GM18951 (cell line): ENCODE measurements around the gene NFIB.

Experiments used
- POLR2A ChIP-seq: IDR thresholded peaks from 4 replicates; pipeline ENCODE4 v1.6.1; 2011; ENCODE audit warnings: mild to moderate bottlenecking; ENCODE audit not compliant: insufficient read length, insufficient read depth; ENCODE audit errors: extremely low read depth
- in situ Hi-C: fragments of 300-500 bp; cut with MboI; formaldehyde crosslinking; loops from one replicate; pipeline ENCODE4 v1.12.0; 2022; ENCODE audit warnings: low sequenced_read_pairs, mixed read lengths, inconsistent platforms; ENCODE audit not compliant: unreplicated experiment

The NFIB gene

DNA sequence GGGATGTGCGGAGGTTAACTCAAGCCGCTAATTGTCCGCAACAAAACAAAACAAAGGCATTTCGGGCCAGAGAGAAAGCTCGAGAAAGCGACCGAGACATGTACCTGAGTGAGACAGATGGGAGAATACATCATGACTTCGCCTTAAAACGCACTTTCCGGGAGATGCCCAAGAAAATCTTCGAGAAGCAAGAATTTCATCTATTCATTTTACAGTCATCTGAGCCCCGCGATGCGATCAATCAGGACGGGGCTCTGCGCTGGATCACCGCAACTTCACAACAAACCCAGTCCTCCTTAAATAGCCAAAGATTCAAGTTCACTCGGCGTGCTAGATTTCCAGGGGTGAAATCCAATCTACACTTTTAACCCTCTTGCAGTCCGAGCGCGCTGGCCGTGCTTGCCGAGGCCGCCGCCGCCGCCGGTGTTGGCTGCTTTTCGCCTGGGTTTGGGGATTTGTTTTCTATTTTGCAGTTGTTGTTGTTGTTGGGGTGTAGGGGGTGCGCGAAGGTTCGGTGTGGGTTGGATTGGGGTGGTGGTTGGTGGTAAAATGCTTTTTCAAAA lies 482 bp downstream of the NFIB start:
- TF ChIP-seq POLR2A, result no peak
- in situ Hi-C loops, result no loop called here

DNA sequence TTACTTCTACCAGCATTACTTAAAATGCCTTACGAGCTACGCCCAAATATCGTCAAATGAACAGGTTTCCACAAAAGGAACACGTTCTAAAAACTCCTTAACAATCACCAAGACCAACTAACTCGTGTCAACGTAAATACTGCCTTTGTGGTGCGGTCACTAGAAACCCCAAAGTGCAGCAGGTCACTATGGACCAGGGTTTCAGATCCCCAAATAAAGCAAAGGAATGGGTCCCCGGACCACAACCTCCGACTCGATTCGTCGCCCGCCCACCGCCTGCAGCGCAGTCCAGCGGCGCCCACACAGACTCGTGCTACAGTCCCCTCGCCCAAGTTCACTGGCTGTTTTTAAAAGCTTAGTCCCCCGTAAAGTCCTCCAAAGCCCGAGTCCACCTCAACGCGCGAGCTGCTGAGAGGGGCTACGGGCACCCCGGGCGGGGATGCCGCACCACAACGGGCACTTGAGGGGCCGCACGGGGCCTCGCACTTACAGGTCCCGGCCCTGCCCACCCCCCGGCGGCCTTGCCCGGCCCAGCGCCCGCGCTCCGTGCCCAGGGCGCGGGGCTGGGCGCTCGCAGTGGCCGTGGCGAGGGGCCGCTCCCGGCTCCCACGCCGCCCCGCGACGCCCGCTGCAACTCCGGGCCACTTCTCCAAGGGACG lies 1.1 kb downstream of the NFIB start:
- TF ChIP-seq POLR2A, result no peak
- in situ Hi-C loops, result no loop called here

GRCh38 chr9:14311956-14312685 lies 1.8 kb downstream of the NFIB start:
- in situ Hi-C loops, result no loop called here
- TF ChIP-seq POLR2A, result no peak

GRCh38 chr9:14311171-14311949 lies 2.6 kb downstream of the NFIB start:
- in situ Hi-C loops, result no loop called here
- TF ChIP-seq POLR2A, result no peak

DNA sequence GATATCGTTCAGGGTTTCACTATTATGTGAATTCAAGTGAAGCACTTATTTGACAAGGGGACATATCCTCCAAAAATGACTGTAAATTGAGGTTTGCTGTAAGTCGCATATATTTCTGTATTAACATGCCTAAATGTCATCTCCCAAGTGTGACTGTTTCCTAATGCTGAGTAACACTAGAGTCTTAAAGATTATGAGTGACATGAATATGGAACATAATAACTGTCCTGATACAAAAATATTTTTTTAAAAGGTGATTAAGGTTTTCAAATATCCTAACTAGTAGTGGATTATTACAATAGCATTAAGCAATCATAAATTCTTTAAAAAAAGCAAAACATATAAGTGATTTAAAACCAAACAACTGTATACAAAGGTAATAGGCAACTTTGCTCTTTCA lies 3.6 kb downstream of the NFIB start:
- TF ChIP-seq POLR2A, result no peak
- in situ Hi-C loops, result no loop called here

- no peak for TF ChIP-seq POLR2A
- in situ Hi-C loops, result no loop called here
Measured at GRCh38 chr9:14309403-14309802, 4.5 kb downstream of the NFIB start.

- no peak for TF ChIP-seq POLR2A
- in situ Hi-C loops, result no loop called here
Measured at GRCh38 chr9:14308853-14309145, 5.1 kb downstream of the NFIB start.

GRCh38 chr9:14307989-14308852 lies 5.7 kb downstream of the NFIB start:
- TF ChIP-seq POLR2A, result no peak
- in situ Hi-C loops, result no loop called here

- no peak for TF ChIP-seq POLR2A
- in situ Hi-C loops, result no loop called here
Measured at GRCh38 chr9:14306672-14307660, 7.0 kb downstream of the NFIB start.

GRCh38 chr9:14306188-14306587 lies 7.8 kb downstream of the NFIB start:
- no peak for TF ChIP-seq POLR2A
- in situ Hi-C loops, result no loop called here

DNA sequence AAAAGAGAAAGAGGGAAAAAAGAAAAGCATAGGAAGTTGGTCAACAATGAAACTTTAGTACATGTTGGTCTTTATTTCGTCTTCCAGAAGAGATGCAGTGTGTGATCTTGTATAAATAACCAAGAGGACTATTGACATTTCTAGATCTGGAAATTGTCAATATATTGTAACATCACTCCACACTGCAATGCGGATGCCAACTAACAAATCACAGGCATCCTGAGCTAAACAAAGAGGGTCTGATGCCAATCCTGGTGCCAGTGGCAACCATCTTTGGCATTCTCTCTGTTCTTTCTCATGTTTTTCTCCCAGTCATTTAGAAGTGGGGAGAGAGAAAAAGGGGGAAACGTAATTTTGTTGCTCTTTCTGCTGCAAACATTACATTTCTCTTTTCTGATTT lies 9.7 kb downstream of the NFIB start:
- in situ Hi-C loops, result no loop called here
- TF ChIP-seq POLR2A, result no peak

DNA sequence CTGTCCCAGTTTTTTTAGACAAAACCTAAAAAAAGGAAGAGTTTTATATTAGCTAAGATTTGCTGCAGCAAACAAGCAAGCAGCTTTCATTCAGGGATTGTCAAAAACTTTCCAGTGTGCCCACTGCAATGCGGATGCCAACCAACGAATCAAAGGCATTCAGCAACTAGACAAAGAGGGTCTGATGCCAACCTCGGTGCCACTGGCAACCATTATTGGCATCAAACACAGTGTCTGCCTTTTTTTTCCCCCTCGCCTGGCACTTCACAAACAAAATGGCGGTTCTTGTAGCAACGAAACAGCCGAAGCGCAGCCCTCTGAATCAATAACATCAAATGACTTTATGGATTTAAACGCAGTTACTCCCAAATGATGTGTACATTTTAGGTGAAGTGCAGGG lies 10.4 kb downstream of the NFIB start:
- TF ChIP-seq POLR2A, result no peak
- in situ Hi-C loops, result no loop called here
